Measurements from ENCODE around the gene ATP5F1A.
A peak's percentile ranks its signal among the peaks of the same experiment; 100 is the strongest.
"Not testable (repeated sequence)": the region's sequence is repeated elsewhere in the genome, so short reads cannot be mapped to it uniquely, and the experiment has no call there.

Gene ATP5F1A

GRCh38 chr18:46047369-46047768 lies 50.7 kb downstream of the ATP5F1A start:
- DNase-seq (ENCODE audit: low read depth) = not testable (repeated sequence)

GRCh38 chr18:46046688-46047087 lies 51.4 kb downstream of the ATP5F1A start:
- DNase-seq (ENCODE audit: low read depth) = no peak

- DNase-seq (ENCODE audit: low read depth) = no peak
Measured at GRCh38 chr18:46046126-46046525, 52.0 kb downstream of the ATP5F1A start.

GRCh38 chr18:46042571-46043123 lies 55.4 kb downstream of the ATP5F1A start:
- peak; percentile 22 for DNase-seq (ENCODE audit: low read depth)

GRCh38 chr18:46040747-46041104 lies 57.4 kb downstream of the ATP5F1A start:
- DNase-seq (ENCODE audit: low read depth) = no peak

GRCh38 chr18:46040033-46040746 lies 57.9 kb downstream of the ATP5F1A start:
- DNase-seq (ENCODE audit: low read depth) = no peak

- DNase-seq (ENCODE audit: low read depth) = no peak
Measured at GRCh38 chr18:46037512-46038305, 60.4 kb downstream of the ATP5F1A start.

GRCh38 chr18:46035696-46036680 lies 62.1 kb downstream of the ATP5F1A start:
- DNase-seq (ENCODE audit: low read depth) = no peak

GRCh38 chr18:46034230-46034629 lies 63.9 kb downstream of the ATP5F1A start:
- no peak for DNase-seq (ENCODE audit: low read depth)

- no peak for DNase-seq (ENCODE audit: low read depth)
Measured at GRCh38 chr18:46031741-46032140, 66.4 kb downstream of the ATP5F1A start.

All from fibroblast of the conjunctiva (primary cell).